H1 (cell line): ENCODE results near the gene COG7. TPM values are rescaled to one million over a fixed set of nuclear protein-coding genes. Genes with fewer than 3 reads are reported as not detected.

Source experiments
- BCL11A ChIP-seq, 2 experiments: IDR thresholded peaks; one replicate each; pipeline ENCODE4 v1.6.1; 2011; ENCODE audit warnings: low read depth in 2 of 2, low read length in 2 of 2, mild to moderate bottlenecking in 2 of 2
- BRCA1 ChIP-seq: IDR thresholded peaks from 2 replicates; pipeline ENCODE4 v1.6.1; 2012; ENCODE audit warnings: low read depth, low read length, improper control_type of control experiment
- CBX8 ChIP-seq: fragments of 300-800, 300-1000 bp; sonication (generic); IDR thresholded peaks from 2 replicates; pipeline ENCODE4 v1.7.1; 2016; ENCODE audit warnings: low read depth, low read length, borderline replicate concordance
- EP300 ChIP-seq, 2 experiments: IDR thresholded peaks; 1 replicate in 1 of 2; 2 replicates in 1 of 2; pipeline ENCODE4 v1.6.1; 2011 to 2012; ENCODE audit warnings: low read depth in 2 of 2, low read length in 2 of 2, mild to moderate bottlenecking in 2 of 2, borderline replicate concordance in 1 of 2, inconsistent platforms in 1 of 2, moderate library complexity in 1 of 2
- FOSL1 ChIP-seq: IDR thresholded peaks from 2 replicates; pipeline ENCODE4 v1.6.1; 2011; ENCODE audit warnings: mild to moderate bottlenecking, low read depth, low read length, moderate library complexity; ENCODE audit not compliant: insufficient read depth
- GABPA ChIP-seq: IDR thresholded peaks from 2 replicates; pipeline ENCODE4 v1.6.1; 2011; ENCODE audit warnings: mild to moderate bottlenecking, low read length, moderate library complexity, borderline replicate concordance; ENCODE audit not compliant: insufficient read depth
- HDAC2 ChIP-seq, 2 experiments: fragments of 300-600 bp in 1 of 2; sonication (generic) in 1 of 2; IDR thresholded peaks; 2 replicates each; pipeline ENCODE4 v1.6.1; 2011 to 2012; ENCODE audit warnings: low read depth in 2 of 2, low read length in 2 of 2, mild to moderate bottlenecking in 2 of 2, moderate library complexity in 2 of 2, borderline replicate concordance in 1 of 2, inconsistent platforms in 1 of 2
- JUN ChIP-seq: IDR thresholded peaks from 2 replicates; pipeline ENCODE4 v1.6.1; 2011; ENCODE audit warnings: low read depth, mild to moderate bottlenecking, improper control_type of control experiment, low read length
- KDM1A ChIP-seq: fragments of 200-600, 300-600 bp; sonication (generic); IDR thresholded peaks from 2 replicates; pipeline ENCODE4 v1.7.1; 2016; ENCODE audit warnings: mild to moderate bottlenecking, low read length, borderline replicate concordance
- NRF1 ChIP-seq: IDR thresholded peaks from 2 replicates; pipeline ENCODE4 v1.6.1; 2011; ENCODE audit warnings: mild to moderate bottlenecking, low read depth, low read length, improper control_type of control experiment
- POU5F1 ChIP-seq: IDR thresholded peaks from 2 replicates; pipeline ENCODE4 v1.6.1; 2011; ENCODE audit warnings: low read depth, mild to moderate bottlenecking, low read length, moderate library complexity
- RBBP5 ChIP-seq: IDR thresholded peaks from 2 replicates; pipeline ENCODE4 v1.7.1; 2012; ENCODE audit warnings: low read depth, mild to moderate bottlenecking, inconsistent platforms, low read length, moderate library complexity, borderline replicate concordance
- SAP30 ChIP-seq: fragments of 300-600 bp; sonication (generic); IDR thresholded peaks from 2 replicates; pipeline ENCODE4 v1.7.1; 2012; ENCODE audit warnings: low read length, moderate library complexity, mild to moderate bottlenecking, inconsistent platforms; ENCODE audit not compliant: insufficient read depth, insufficient replicate concordance
- SIN3A ChIP-seq, 2 experiments: IDR thresholded peaks in 1 of 2; conservative IDR thresholded peaks in 1 of 2; 2 replicates each; pipeline ENCODE4 v1.6.1; 2011 to 2012; ENCODE audit warnings: low read length in 2 of 2, improper control_type of control experiment in 1 of 2, low read depth in 1 of 2, mild to moderate bottlenecking in 1 of 2
- SIX5 ChIP-seq: IDR thresholded peaks from 2 replicates; pipeline ENCODE4 v1.6.1; 2011; ENCODE audit warnings: mild to moderate bottlenecking, low read depth, low read length
- SP2 ChIP-seq: IDR thresholded peaks from 2 replicates; pipeline ENCODE4 v1.6.1; 2012; ENCODE audit warnings: mild to moderate bottlenecking, low read length, inconsistent platforms
- SP4 ChIP-seq: IDR thresholded peaks from 2 replicates; pipeline ENCODE4 v1.6.1; 2012; ENCODE audit warnings: low read length, inconsistent platforms
- SUZ12 ChIP-seq: fragments of 200-600 bp; sonication (generic); IDR thresholded peaks from 2 replicates; pipeline ENCODE4 v1.6.1; 2012; ENCODE audit warnings: mild to moderate bottlenecking, inconsistent platforms, low read length, moderate library complexity, mixed read lengths
- TBP ChIP-seq: IDR thresholded peaks from 2 replicates; pipeline ENCODE4 v1.6.1; 2011; ENCODE audit warnings: low read depth, low read length, improper control_type of control experiment
- TCF12 ChIP-seq: IDR thresholded peaks from 2 replicates; pipeline ENCODE4 v1.6.1; 2011; ENCODE audit warnings: low read depth, mild to moderate bottlenecking, low read length
- TEAD4 ChIP-seq: IDR thresholded peaks from 2 replicates; pipeline ENCODE4 v1.6.1; 2012; ENCODE audit warnings: low read depth, low read length, inconsistent platforms, mixed read lengths
- ZNF274 ChIP-seq: IDR thresholded peaks from 2 replicates; pipeline ENCODE4 v1.7.0; 2012; ENCODE audit warnings: low read length, borderline replicate concordance; ENCODE audit errors: extremely low read depth
- polyA plus RNA-seq, 7 experiments: library from polyadenylated mRNA; depleted of rRNA in 3 of 7; stranded (reverse) in 5 of 7; unstranded in 2 of 7; fragments of >200 nt in 5 of 7; fragments of 200-250 nt in 2 of 7; gene quantifications; 1 replicate in 5 of 7; 2 replicates in 1 of 7; 4 replicates in 1 of 7; pipeline versions ENCODE4 v1.2.1 to v1.2.3, GENCODE V29; 2011 to 2013; ENCODE audit warnings: missing spikeins in 2 of 7, mixed read lengths in 2 of 7
- total RNA-seq: library from RNA; stranded (reverse); fragmentation: NEBNext Ultra II Directional; extraction: Animal tissue kit (Norgen Biotek cat#: 25700); gene quantifications from 2 replicates; pipeline ENCODE4 v1.2.1, GENCODE V29; 2021
- TF ChIP-seq, protein P1 (sequence below): IDR thresholded peaks from 2 replicates; pipeline ENCODE4 v1.6.1; 2011; ENCODE audit warnings: low read depth, mild to moderate bottlenecking, low read length; ENCODE audit not compliant: insufficient read depth

Gene COG7
- total and polyA plus RNA-seq, 2 of the 8 experiments (the other 6 are each of a cell fraction or from before 2014, with no cell fraction given): 17.2 to 40.4 TPM

DNA sequence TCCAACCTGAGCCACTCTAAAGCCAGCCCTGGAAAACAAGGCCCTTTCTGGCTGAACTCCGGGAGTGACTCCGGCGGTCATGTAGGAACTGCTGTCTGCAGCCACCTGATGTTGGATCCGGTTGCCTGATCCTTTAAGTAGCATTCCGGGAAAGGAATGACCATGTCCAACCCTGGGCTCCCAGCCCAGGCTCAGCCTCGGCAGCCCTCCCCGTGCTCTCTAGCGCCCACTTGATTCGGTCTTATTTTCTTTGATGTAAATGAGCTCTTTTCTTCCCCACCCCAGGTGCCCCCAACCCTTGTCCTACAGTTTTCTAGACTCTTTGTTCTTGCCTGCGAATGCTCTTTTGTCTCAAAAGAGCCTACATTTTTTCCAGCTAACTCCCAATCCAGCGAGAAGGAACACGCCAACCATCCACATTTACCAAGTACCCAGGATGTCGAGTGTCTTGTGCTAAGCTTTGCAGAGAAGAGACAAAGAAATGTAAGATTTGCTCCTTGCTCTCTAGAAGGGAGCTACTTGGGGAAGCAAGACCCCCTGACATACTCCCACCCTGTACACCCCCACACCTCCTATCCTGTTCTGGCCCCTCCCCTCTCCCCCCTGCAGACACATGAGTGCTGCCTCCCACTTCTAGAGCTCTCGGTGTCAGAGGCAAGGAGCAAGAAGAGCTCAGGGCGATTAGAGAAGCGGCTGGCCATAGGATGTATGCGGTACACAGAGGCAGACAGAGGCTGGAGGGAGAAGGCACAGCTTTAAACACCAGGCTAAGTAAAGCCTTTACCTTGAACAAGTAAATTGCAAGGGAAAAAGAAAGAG is 53.8 kb downstream of the COG7 start (continued):
- TF ChIP-seq HDAC2 (IDR thresholded peaks at IDR 0.05; ENCODE audit: borderline replicate concordance in 1 of 2, low read depth in 2 of 2, low read length in 2 of 2) (no peak), TBP (peak; percentile 67), SIN3A (conservative IDR thresholded peaks at IDR 0.05 in 1 of 2, IDR thresholded peaks at IDR 0.05 in 1 of 2; ENCODE audit: low read depth in 1 of 2, low read length in 2 of 2) (no peak), GABPA (no peak), SUZ12 (no peak), SP4 (no peak), FOSL1 (no peak), SIX5 (no peak), TEAD4 (no peak; the same call in 1 of the 2 replicates), POU5F1 (no peak), ZNF274 (no peak), SP2 (no peak), RBBP5 (no peak), KDM1A (no peak), TCF12 (no peak), NRF1 (no peak), BRCA1 (no peak), SAP30 (no peak), CBX8 (no peak), EP300 (IDR thresholded peaks at IDR 0.05; ENCODE audit: borderline replicate concordance in 1 of 2, low read depth in 2 of 2, low read length in 2 of 2) (no peak; a peak in 1 of 3 replicates), BCL11A (IDR thresholded peaks at IDR 0.05; ENCODE audit: low read depth in 2 of 2, low read length in 2 of 2) (no peak), JUN (no peak)
- TF ChIP-seq, protein P1, sequence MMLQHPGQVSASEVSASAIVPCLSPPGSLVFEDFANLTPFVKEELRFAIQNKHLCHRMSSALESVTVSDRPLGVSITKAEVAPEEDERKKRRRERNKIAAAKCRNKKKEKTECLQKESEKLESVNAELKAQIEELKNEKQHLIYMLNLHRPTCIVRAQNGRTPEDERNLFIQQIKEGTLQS: no peak
